ENCODE results near the gene DUT.
"Not testable (repeated sequence)": the region's sequence is repeated elsewhere in the genome, so short reads cannot be mapped to it uniquely, and the experiment has no call there.

The DUT gene

DNA sequence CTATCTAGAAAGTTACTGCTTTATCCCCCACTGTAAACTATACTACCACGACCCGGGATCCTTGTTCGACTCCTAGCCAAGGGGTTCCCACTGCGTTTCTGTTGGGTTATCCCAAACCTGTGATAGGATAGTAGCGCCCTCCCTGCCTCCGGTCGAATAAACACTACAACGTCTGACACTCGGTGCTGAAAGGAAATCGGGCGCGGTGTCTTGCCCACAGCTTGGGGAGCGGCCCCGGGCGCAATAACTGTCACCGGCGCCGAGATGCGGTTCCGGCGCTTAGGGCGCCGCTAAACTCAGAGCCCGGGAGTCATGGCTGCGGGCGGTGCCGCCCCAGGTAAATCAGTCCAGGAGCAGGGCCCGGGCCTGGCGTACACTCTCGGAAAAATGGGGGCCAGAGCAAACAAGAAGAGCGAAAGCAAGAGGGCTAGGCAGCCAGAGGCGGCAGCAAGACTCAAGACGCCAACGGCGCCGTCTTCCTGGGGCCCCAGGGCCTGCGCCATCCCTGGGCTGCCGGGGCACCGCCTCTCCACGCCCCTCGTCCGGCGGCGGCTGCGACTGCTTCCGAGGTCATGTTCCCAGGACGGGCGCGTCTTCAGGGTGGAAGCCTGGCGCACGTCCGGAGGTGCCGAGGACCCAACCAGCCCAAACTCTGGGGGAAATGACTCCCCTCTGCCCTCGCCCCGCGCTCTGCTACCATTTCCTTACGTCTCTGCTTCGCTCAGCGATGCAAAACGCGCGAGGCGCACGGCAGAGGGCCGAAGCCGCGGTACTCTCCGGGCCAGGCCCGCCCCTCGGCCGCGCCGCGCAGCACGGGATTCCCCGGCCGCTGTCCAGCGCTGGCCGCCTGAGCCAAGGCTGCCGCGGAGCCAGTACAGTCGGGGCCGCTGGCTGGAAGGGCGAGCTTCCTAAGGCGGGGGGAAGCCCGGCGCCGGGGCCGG, at the start of gene DUT:
DUT (plus strand) TSS at position 575 of the 941 bp plus-strand sequence; CDS start at position 662, 87 bp downstream.
- peak; percentile 91 for DNase-seq

GRCh38 chr15:48281674-48282073, 49.6 kb upstream of the DUT start:
- DNase-seq, result no peak

- DNase-seq, result no peak
Measured at GRCh38 chr15:48282216-48282615, 49.0 kb upstream of the DUT start.

GRCh38 chr15:48283396-48284145, 47.7 kb upstream of the DUT start:
- no peak for DNase-seq

DNA sequence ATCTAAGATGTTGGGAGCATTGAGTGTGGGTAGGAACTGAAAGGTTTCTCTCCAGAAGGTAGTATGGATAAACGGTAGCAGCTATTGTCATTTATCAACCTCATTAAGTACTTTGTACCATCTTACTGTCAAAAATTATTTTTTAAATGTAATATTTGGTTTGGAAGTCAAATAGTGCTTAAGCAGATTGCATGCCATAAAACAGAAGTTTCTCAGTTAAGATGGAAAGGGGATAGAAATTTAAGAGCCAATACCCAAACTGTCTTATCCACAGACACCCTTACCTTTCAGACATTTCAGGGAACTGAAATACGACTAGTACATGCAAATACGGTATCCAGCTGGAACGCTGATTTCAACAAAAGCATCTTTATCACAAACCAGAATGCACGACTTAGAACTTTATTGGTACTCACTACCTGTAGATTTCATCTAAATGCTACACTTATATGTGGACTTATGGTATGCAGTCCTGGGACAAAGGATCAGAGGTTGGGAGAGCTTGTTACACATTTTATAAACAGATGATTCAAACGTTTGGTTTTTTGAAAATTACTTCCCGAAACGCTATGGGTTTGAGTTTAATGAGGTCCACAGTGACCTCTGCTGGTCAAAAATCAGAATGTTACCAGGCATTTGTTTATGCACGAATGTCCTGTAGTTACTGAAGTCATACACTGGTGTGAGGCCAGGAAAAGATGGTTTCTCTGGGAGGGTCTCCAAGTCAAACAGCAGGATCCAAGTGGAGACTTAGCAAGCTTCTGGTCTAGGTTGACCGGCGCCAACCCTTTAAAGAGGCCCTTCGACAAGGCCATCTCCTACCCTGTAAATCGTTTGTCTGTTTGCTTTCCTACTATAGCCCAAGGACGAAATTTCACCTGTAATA, 45.7 kb upstream of the DUT start:
- DNase-seq, result peak; percentile 86

DNA sequence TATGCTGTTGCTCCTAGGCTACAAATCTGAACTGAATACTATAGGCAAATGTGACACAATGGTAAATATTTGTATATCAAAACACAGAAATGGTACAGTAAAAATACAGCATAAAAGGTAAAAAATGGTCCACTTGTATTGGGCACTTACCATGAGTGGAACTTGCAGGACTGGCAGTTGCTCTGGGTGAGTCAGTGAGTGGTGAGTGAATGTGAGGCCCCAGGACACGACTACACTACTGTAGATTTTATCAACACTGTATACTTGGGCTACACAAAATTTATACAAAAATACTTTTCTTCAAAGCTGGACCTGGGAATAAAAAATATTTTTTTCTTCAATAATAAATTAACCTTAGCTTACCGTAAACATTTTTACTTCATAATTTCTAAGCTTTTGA, 41.6 kb upstream of the DUT start:
- no peak for DNase-seq

DNA sequence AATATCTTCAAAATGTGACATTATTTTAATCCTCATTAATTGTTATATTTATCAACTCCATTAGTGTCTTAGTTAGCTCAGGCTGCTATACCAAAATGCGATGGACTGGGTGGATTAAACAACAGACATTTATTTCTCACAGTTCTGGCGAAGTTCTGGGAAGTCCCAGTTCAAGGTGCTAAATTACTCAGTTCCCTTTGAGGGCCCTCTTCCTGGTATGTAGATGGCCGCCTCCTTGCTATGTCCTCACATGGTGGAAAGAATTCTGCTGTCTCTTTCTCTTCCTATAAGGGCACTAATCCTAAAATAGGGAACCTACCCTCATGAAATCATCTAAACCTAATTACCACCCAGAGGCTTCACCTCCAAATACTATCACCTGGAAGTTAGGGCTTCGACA, 38.8 kb upstream of the DUT start:
- no peak for DNase-seq

GRCh38 chr15:48297668-48298067, 33.6 kb upstream of the DUT start:
- no peak for DNase-seq

- no peak for DNase-seq
Measured at GRCh38 chr15:48298914-48299313, 32.3 kb upstream of the DUT start.

DNA sequence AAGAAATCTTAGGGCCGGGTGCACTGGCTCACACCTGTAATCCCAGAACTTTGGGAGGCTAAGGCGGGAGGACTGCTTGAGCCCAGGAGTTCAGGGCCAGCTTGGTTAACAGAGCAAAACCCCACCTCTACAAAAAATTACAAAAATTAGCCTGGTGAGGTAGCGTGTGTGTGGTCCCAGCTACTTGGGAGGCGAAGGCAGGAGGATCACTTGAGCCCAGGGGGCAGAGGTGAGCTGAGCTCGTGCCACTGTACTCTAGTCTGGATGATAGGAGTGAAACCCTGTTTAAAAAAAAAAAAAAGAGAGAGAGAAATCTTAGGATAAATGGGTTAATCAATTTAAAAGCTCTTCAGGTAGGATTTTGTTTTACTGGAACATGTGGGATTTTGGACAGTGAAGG, 31.2 kb upstream of the DUT start:
- no peak for DNase-seq

GRCh38 chr15:48304398-48304797, 26.8 kb upstream of the DUT start:
- no peak for DNase-seq

DNA sequence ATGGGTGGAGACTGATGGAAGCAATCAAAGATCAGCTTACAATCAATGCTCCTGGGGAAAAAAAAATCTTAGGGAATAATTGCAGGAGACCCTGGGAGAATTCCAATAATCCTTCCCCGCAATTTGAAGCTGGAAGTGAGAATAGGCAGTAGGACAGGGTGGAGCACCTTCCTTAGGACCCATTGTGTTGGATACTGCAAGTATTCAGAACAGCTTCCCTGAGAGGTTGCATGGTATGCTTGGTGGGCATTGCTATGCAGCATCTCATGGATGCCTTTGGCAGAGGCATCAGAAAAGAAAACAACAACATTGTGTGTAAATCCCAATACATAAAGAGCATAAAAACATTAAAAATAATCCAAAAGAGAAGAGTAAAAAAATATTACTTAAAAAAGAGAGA, 24.6 kb upstream of the DUT start:
- no peak for DNase-seq

DNA sequence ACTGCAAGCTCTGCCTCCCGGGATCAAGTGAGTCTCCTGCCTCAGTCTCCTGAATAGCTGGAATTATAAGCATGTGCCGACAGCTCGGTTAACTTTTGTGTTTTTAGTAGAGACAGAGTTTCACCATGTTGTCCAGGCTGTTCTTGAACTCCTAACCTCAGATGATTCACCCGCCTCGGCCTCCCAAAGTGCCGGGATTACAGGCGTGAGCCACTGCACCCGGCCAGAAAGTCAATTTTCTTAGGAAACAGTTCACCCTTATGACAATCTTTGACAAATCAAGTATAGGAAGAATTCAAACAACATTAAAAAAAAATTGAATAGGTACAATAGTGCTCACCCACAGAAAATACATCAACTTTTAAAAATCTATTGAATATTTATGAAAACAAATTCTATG, 23.6 kb upstream of the DUT start:
- DNase-seq, result no peak

DNA sequence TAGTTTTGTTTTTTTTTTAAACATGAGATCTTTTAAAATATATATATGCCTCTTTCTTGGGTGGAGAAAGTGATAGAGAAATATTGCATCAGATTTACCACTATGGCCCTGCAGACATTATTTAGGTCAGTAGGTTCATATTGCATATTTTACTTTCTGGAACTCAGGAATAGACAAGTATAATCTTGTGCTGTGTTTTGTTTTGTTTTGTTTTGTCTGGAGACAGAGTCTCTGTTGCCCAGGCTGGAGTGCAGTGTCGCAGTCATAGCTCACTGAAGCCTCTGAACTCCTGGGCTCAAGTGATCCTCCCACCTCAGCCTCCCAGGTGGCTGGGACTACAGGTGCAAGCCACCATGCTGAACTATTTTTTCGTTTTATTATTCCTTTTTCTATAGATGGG, 21.5 kb upstream of the DUT start:
- DNase-seq, result no peak

DNA sequence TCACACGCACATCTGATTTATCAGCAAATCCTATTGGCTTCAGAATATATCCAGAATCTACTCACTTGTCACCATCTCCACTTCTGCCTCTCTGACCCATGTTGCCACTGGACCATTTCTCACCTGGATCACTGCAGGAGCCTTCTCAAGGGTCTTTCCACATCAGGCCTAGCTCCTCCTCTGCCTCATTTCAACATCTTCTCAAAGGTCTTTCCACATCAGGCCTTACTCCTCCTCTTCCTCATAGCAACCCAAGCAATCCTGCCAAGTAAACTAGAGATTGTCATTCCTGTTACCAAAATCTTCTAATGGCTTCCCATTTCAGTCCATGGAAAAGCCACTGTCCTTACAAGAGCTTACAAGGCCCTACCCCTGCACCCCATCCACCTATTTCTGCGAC, 18.0 kb upstream of the DUT start:
- DNase-seq, result no peak

DNA sequence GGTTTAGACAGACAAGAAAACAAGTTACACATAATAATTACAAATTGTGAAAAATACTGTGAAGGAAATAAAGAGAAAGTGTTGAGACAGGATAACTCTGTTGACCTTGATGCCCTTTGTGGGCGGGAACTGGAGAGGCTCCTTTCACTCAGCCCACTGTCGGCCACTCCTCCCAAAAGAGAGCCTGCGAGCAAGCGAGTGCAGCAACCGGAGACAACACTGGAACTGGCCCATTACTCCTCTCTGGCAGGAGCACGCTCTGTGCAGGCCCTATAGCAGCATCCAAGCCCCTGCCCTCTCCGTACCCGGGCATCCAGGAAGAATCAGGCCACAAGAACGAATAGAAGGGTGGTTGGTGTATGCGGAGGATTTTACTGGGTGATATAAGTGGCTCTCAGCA, 16.2 kb upstream of the DUT start:
- DNase-seq, result no peak

GRCh38 chr15:48317221-48317620, 14.0 kb upstream of the DUT start:
- no peak for DNase-seq

GRCh38 chr15:48318131-48318530, 13.1 kb upstream of the DUT start:
- DNase-seq, result no peak

GRCh38 chr15:48323294-48323693, 7.9 kb upstream of the DUT start:
- no peak for DNase-seq

DNA sequence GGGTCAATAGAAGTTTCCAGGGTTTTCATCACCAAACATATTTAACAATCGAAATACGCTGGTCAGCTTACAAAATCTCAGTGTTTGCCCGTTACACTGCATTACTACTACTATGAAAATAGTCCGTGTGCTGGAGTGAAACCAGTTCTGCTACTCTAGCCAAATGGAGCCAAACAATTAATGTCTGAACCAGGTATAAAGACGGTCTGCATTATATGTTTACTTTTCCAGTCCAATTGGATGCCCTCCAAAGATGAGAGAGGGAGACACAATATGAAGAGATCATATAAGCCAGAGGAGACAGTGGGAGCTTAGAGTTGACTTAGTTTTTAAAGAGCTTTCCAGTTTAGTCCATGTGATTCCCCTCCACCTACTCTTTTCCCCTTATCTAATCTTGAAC, 6.3 kb upstream of the DUT start:
- no peak for DNase-seq

- no peak for DNase-seq
Measured at GRCh38 chr15:48325400-48325799, 5.8 kb upstream of the DUT start.

- not testable (repeated sequence) for DNase-seq
Measured at GRCh38 chr15:48326180-48326579, 5.0 kb upstream of the DUT start.

Measured in right forelimb (tissue), 1 donor.